Islet precursor cell (in vitro differentiated cells): ENCODE measurements around the gene PACRGL.
"Not testable (repeated sequence)": the region's sequence is repeated elsewhere in the genome, so short reads cannot be mapped to it uniquely, and the experiment has no call there.

Experiments
- DNase-seq: peaks from one replicate; pipeline ENCODE4 v3.0.0-alpha.2; 2018

The PACRGL gene

DNA sequence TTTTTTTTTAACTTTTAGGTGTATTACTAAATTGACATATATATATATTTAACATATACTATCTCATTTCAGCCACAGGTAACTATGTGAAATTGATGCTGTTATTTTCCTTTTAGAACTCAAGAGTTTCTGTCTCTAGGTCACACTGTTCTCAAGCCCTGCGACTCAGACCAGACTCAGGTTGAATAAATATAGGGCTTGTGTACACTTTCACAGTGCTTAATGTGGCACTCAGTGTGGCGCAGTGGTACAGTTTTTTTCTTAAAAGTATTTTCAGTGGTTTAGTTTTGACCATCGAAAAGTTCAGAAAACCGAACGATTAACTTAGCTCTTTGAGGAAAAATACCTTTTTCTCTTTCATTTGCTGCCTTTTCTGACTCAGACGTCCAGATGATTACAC, 24.7 kb downstream of the PACRGL start:
- DNase-seq: no peak

DNA sequence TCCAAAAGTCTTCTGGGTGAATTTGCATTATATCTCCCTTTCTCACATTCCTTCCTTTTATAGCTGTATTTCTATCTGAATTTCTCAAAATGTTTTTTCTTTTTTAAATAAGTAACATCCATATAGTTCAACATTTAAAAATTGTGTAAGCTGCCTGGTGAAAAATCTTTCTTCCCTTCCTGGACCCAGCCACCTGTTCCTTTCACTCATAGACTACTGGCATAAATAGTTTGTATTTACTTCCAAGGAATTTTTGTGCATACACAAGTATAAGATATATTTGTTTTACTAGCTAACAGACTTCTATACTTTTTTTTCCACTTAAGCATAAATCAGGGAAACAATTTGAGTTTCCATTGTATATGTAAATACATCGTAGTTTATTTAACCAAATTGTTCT, 35.7 kb downstream of the PACRGL start:
- no peak for DNase-seq

DNA sequence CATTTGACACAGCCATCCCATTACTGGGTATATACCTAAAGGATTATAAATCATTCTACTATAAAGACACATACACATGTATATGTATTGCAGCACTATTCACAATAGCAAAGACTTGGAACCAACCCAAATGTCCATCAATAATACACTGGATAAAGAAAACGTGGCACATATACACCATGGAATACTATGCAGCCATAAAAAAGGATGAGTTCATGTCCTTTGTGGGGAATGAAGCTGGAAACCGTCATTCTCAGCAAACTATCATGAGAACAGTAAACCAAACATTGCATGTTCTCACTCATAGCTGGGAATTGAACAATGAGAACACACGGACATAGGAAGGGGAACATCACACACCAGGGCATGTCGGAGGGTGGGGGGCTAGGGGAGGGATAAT, 45.7 kb downstream of the PACRGL start:
- DNase-seq: not testable (repeated sequence)

DNA sequence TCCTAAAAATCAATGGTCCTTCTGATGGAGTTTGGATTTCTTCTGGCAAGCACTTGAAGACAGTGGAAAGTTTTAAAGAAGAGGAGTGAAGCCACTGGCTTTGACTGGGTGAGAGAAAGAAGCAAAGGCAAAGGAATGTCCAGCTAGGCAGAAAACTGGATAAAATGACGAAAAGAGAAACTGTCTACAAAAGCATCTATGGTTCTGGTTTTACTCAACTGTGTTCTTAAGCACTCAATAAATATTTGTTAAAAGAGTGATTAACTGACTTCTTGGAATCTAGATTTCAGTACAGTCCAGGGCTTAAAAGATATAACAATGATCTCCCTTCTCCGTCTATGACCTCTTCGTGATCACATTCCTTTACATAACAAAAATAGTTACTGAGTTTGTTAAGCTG, 52.4 kb downstream of the PACRGL start:
- no peak for DNase-seq

DNA sequence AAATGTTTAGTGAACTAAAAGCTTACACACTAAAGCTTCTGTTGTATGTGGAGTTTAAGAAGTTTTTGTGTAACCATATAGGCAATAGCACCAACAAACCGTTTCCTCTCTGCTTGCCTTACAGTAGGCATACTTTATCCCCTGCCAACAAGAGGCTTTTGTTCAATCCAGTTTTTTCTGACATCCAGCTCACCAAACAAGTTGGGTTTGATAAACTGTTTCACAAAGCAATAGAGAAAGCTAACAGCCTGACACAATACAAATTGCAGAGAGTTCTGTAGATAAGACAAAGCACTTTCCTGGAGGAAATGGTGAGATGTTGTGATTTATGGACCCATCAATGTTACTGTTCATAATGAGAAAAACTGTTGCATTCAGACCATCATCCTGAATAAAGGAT, 53.8 kb downstream of the PACRGL start:
- DNase-seq: no peak

DNA sequence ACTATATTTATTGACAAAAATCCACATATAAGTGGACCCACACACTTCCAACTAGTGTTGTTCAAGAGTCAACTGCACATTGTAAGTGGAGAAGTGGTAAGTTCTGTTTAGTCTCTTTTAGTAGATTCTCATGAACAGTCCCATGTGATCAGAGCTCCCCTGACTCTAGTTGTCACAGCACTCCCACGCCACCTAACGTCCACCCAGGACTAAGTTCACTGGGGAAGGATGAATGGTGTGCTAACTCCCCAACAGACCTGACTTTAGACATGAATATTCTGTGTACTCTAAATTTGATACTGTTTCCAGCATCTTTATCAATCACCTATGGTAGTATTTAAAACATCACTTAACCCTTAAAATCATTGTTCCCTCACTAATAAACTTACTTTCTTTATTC, 59.8 kb downstream of the PACRGL start:
- peak; percentile 56 for DNase-seq

DNA sequence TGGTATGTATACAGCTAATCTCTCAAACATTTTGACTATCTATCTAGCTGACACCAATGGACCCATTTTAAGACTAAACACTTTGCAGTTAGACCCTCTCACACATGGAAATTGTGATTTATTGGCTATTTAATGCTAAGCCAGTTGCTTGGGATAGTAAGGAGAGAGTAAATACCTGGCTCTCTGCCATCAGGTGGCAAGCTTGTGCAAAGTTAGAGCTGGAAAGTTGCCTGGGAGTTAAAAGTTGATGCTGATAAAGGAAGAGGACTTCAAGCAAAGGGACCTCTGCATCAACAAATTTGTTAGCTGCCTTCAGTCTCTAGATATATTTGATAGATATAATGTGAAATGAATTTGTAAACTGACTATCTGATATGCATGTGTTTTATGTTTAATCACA, 61.1 kb downstream of the PACRGL start:
- no peak for DNase-seq

DNA sequence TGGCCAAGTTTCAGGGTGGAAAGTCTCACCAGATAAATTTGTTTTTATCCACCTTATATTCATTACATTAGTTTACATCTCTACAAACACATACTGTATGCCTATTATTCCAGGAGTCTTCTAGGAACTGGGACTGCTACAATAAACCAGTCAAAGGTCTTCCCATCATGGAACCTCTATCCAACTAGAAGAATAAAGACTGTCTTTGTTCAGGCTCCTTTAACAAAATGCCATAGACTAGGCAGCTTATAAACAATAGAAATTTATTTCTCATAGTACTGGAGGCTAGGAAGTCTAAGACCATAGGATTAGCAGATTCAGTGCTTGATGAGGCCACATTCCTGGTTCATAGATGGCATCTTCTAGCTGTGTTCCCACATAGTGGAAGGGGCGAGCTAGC, 61.6 kb downstream of the PACRGL start:
- DNase-seq: no peak

DNA sequence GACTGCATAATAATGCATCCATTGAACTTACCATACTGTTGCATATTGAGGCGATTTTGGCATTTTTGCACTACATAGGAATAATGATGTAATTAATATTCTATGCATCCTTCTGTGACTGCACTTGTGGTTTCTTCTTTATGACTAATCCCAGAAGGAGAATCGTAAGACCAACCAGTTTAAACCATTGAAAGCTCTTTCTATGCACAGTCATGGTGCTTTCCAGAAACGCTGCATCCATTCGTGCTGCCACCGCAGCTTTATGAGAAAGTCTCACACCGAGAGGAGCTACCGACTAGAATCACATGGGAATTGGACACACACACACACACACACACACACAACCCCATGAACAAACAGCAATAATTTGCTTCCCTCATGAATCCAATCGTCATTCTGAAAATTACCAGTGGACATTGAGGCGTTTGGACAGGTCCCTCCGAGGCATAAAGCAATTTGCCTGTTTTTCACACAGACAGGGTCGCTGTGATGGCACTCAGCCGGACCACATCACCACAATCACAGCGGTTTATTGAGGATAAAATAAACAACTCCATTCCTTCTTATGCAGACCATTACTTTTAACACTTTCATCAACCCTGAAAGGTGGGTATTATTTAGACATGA, 64.2 kb downstream of the PACRGL start:
- DNase-seq: no peak

DNA sequence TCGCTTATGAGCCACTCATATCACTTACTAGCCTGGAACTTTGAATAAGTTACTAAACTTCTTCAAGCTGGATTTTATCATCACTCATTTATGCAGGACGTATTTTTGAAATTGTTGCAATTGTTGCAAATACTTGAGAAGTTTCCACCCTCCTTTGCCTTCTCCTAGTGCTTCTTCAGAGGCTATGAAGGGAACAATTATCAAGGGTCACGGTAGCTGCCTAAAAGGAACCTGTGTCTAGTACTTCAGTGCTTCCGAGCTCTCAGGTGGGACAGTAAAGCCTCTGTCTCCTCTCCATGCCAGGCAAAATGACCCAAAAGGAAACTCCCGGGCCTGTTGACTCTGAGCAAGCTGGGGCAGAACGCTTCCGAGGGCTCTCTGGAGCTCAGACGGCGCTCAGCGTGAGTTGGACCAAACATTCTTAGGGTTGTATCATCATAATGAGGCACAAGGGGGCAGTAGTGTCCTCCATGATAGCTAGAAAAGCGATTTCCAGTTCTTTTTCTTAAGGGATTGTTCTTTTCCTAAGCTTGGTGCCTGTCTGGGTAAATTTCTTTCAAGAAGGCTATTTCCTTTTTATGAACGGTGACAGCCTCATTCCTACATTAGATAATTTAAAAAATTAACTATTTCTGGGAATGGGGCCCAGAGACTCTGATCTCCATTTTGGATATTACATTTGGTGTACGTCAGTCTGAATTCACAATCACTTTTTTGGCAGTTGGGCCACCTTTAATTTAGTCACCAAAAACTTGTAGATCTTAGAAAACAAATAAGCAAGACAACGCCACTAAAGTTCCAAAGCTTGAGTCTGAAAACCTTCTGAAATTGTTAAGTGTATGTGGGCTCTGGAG, 73.1 kb downstream of the PACRGL start:
- peak; percentile 75 for DNase-seq

DNA sequence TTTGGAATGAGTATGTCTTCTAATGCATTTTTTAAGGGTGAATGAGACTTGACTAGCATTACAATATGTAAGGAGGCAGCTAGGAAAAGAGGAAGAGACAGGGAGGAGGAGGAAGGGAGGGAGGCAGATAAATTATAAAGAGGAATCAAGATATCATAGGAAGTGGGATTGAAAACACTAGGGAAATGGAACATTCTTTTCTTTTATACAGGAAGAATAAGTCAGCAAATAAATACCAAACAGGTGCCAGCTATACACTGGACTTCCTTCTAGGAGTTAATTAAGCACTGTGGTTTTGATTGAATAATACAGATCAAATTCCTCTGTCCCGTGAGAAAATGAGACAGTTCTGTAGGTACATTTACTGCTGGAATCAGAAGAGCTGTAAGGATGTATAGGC, 78.6 kb downstream of the PACRGL start:
- no peak for DNase-seq

DNA sequence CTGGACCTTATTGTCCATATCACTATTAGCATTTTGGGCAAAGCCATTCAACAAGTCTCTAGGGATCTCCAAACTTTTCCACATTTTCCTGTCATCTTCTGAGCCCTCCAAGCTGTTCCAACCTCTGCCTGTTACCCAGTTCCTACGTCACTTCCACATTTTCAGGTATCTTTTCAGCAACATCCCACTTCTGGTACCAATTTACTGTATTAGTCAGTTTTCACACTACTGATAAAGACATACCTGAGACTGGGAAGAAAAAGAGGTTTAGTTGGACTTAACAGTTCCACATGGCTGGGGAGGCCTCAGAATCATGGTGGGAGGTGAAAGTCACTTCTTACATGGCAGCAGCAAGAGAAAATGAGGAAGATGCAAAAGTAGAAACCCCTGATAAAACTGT, 82.9 kb downstream of the PACRGL start:
- DNase-seq: not testable (repeated sequence)

DNA sequence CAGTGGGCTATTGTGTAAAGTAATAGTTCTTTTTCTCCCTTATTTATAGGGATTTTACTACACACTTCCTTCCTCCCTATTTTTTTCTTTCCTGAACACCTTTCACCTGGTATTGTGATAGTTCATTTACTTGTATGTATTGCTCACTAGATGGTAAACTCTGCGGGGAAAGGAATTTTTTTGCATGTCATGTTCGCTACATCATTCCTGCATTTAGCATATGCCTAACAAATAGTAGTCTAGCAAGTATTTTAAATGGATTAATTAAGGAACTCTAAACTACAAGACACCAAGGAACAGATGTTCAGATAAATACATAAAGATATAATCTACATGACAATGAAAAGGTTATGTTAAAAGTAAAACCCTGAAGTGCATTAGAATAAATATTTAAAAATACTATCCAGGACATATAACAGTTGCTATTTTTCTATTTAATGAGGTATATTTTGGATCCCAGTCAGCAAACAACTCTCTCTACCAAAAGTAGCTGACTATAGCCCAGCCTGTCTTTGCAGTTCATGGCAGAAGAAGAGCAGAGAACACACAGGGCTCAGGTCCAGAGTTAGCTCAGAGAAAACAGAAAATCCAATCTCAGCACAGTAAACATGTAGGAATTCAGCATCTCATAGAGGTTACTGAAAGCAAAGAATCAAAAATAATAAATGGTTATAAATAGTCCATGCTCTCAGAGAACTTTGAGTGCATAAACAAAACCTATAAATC, 87.8 kb downstream of the PACRGL start:
- DNase-seq: no peak
